Small intestine (tissue), 7 donors: ENCODE measurements around the gene LRP1B. TPM values are rescaled to one million over a fixed set of nuclear protein-coding genes. Genes with fewer than 3 reads are reported as not detected.

Experiments used
- DNase-seq, 2 donors: peaks; one replicate each; pipeline versions ENCODE4 v3.0.0 to v3.0.0-alpha.2; 2013
- FAIRE-seq: peaks from 2 replicates; lab custom pipeline; 2012; peaks lifted over from hg19 to GRCh38; lab: Jason Lieb, UNC
- H3K27ac ChIP-seq, 3 donors: one replicate each; pipeline ENCODE4 v1.5.1; 2013; ENCODE audit warnings: low read length in 2 of 3, mild to moderate bottlenecking in 2 of 3, control low read depth in 1 of 3, inconsistent platforms in 1 of 3, low read depth in 1 of 3, moderate library complexity in 1 of 3
- H3K27me3 ChIP-seq, 3 donors: one replicate each; pipeline ENCODE4 v1.6.1; 2013; ENCODE audit warnings: low read length in 3 of 3, inconsistent platforms in 1 of 3; ENCODE audit not compliant: control insufficient read depth in 3 of 3, insufficient read depth in 3 of 3
- H3K36me3 ChIP-seq, 3 donors: one replicate each; pipeline ENCODE4 v1.6.1; 2013; ENCODE audit warnings: low read length in 3 of 3, inconsistent platforms in 1 of 3, low read depth in 1 of 3, mild to moderate bottlenecking in 1 of 3, moderate library complexity in 1 of 3; ENCODE audit not compliant: control insufficient read depth in 3 of 3, insufficient read depth in 2 of 3
- H3K4me1 ChIP-seq, 3 donors: one replicate each; pipeline ENCODE4 v1.6.1; 2013; ENCODE audit warnings: low read length in 2 of 3, inconsistent platforms in 1 of 3, low read depth in 1 of 3, mild to moderate bottlenecking in 1 of 3, moderate library complexity in 1 of 3; ENCODE audit not compliant: control insufficient read depth in 3 of 3, insufficient read depth in 2 of 3
- H3K4me3 ChIP-seq, 3 donors: one replicate each; pipeline ENCODE4 v1.5.1; 2013; ENCODE audit warnings: low read length in 3 of 3, control low read depth in 1 of 3, inconsistent platforms in 1 of 3, low read depth in 1 of 3, mild to moderate bottlenecking in 1 of 3, moderate library complexity in 1 of 3
- H3K9me3 ChIP-seq, 2 donors: one replicate each; pipeline ENCODE4 v1.6.1; 2013; ENCODE audit warnings: low read depth in 1 of 2, low read length in 1 of 2; ENCODE audit not compliant: control insufficient read depth in 2 of 2, insufficient read depth in 1 of 2
- WGBS, 3 donors: extraction: QIAGEN DNeasy Blood & Tissue Kit; methylation state at CpG; one replicate each; pipeline ENCODE4 v1.1.7; 2013; 5-methylcytosine and 5-hydroxymethylcytosine counted together
- polyA plus RNA-seq, 4 donors: library from polyadenylated mRNA; stranded (reverse) in 3 of 4; unstranded in 1 of 4; fragments of 200-250 nt in 3 of 4; fragments of 120-200 nt in 1 of 4; gene quantifications; one replicate each; pipeline versions ENCODE4 v1.2.1 to v1.2.3, GENCODE V29; 2013
- donor health status: healthy with polysubstance abuse.
- donor health status: control.
- donor health status: control.
- donor health status: Bipolar disorder and iron deficiency.
- donor health status: healthy.

Gene LRP1B
- polyA plus RNA-seq, 4 donors = 0.07 to 0.64 TPM; not detected in 2

DNA sequence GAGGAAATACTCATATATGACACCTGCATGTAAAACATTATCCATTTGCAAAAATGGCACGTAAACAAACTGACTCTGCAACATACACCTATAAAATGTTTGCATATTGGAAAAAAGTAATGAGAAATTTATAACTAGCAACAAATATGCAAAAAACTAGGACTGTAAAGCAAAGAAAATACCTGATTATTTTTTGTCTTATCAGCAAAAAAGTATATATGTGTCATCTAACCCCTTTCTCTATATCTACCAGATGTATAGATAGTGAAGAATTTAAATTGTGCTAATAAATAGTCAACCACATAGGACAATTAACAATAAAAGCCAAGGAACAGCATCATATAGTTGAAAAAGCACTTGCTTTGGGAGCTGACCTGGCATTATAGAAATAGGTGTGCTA is 543.8 kb downstream of the LRP1B start:
- DNase-seq (no peak), FAIRE-seq (no peak)
- H3K9me3 ChIP-seq = peaks cover 0 to 2% of the 10 kb centered on the region in 2 donors
- no peaks in the 10 kb centered on the region for H3K27me3 ChIP-seq
- no peaks in the 10 kb centered on the region for H3K36me3 ChIP-seq
- WGBS, 3 donors = 93 to 95% (median 94%) methylated on average over 1 of the region's 1 CpG
- no peak overlapping the region for H3K27ac ChIP-seq
- H3K4me1 ChIP-seq = no peaks in the 10 kb centered on the region
- H3K4me3 ChIP-seq = no peak overlapping the region

DNA sequence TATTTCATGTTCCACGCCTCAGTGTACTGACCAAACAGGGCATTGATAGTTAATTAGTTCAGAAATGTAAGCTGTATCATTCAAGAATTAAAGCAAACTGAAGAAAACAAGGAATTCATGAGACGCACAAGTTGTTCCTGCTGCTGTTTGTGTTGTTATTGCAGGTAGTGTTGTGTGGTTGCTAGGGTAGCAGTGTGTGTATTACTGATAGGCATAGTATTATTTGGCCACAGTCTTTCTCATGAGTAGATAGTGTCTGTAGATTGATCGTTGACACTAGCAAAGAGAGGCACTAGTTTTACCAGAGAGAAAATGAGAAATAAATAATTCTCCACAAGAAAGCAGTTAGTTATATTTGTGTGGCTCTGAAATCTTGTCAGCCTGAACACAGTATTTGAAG is 548.6 kb downstream of the LRP1B start:
- no peaks in the 10 kb centered on the region for H3K9me3 ChIP-seq
- DNase-seq (peak in 1 of 2 donors; percentile 32), FAIRE-seq (no peak)
- H3K27ac ChIP-seq = no peak overlapping the region
- H3K4me1 ChIP-seq = no peaks in the 10 kb centered on the region
- H3K36me3 ChIP-seq = no peaks in the 10 kb centered on the region
- WGBS, 3 donors = 23 to 72% (median 30%) methylated on average over 3 of the region's 3 CpGs
- no peak overlapping the region for H3K4me3 ChIP-seq
- no peaks in the 10 kb centered on the region for H3K27me3 ChIP-seq

- 72 to 86% (median 81%) methylated on average over 5 of the region's 5 CpGs for WGBS, 3 donors
- FAIRE-seq = no peak
- no peaks in the 10 kb centered on the region for H3K9me3 ChIP-seq
- no peak for DNase-seq
- no peak overlapping the region for H3K27ac ChIP-seq
- no peaks in the 10 kb centered on the region for H3K27me3 ChIP-seq
- H3K4me3 ChIP-seq = no peak overlapping the region
- no peaks in the 10 kb centered on the region for H3K4me1 ChIP-seq
- H3K36me3 ChIP-seq = no peaks in the 10 kb centered on the region
Observed at GRCh38 chr2:141579071-141579470, 551.7 kb downstream of the LRP1B start.

GRCh38 chr2:141570474-141571131 is 560.2 kb downstream of the LRP1B start:
- DNase-seq (no peak), FAIRE-seq (no peak)

DNA sequence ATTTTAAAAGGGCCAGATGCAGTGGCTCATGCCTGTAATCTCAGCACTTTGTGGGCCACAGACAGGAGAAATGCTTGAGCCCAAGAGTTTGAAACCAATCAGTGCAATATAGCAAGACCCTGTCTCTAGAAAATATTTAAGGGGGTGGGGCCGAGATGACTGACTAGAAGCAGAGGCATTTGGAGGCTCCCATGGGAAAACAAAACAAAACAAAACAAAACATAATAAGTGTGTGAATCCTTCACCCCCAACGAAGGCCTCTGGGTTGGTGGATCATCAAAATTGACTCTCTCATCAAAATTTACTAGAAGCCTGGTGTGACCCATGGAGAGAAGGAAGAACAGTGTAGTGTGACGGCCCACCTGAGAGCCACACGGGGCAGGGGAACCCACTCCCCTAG is 560.9 kb downstream of the LRP1B start:
- no peaks in the 10 kb centered on the region for H3K9me3 ChIP-seq
- H3K36me3 ChIP-seq = no peaks in the 10 kb centered on the region
- no peak overlapping the region for H3K27ac ChIP-seq
- H3K4me1 ChIP-seq = no peaks in the 10 kb centered on the region
- H3K4me3 ChIP-seq = no peak overlapping the region
- no peaks in the 10 kb centered on the region for H3K27me3 ChIP-seq
- 70 to 75% (median 74%) methylated on average over 4 of the region's 4 CpGs for WGBS, 3 donors
- DNase-seq (no peak), FAIRE-seq (no peak)

More at GRCh38 chr2:141570474-141571131, 560.2 kb downstream of the LRP1B start:
- Histone ChIP-seq H3K27me3 (no peaks in the 10 kb centered on the region), H3K9me3 (no peaks in the 10 kb centered on the region), H3K27ac (no peak overlapping the region), H3K4me1 (no peaks in the 10 kb centered on the region), H3K4me3 (no peak overlapping the region), H3K36me3 (no peaks in the 10 kb centered on the region)
- WGBS, 3 donors = 47 to 67% (median 56%) methylated on average over 9 to 10 of the region's 10 CpGs

- H3K9me3 ChIP-seq = no peaks in the 10 kb centered on the region
- no peaks in the 10 kb centered on the region for H3K27me3 ChIP-seq
- no peaks in the 10 kb centered on the region for H3K36me3 ChIP-seq
- WGBS, 3 donors = 88 to 93% (median 92%) methylated on average over 3 of the region's 3 CpGs
- no peak for DNase-seq
- no peak overlapping the region for H3K27ac ChIP-seq
- no peak overlapping the region for H3K4me3 ChIP-seq
- H3K4me1 ChIP-seq = no peaks in the 10 kb centered on the region
- FAIRE-seq = no peak
Observed at GRCh38 chr2:141565597-141565996, 565.2 kb downstream of the LRP1B start.

DNA sequence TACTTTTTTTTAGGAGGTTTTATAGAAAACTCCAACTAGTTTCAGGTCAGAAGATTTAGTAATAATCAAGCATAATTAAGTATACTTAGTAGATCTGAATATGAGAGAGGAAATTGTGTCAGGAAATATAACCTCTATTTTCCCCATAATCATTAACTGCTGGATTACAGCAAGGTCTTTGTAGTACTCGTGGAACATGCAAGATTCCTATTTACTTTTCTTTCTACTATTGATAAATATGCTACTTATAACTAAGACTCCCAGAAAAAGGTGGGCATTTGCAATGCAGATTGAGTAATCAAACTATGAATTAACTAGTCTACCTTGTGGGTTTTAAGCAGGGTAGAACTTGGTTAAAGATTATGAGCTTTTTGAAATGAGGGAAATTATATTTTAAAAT is 570.1 kb downstream of the LRP1B start:
- FAIRE-seq = no peak
- no peaks in the 10 kb centered on the region for H3K9me3 ChIP-seq
- no peak for DNase-seq
- H3K4me1 ChIP-seq = no peaks in the 10 kb centered on the region
- H3K27me3 ChIP-seq = no peaks in the 10 kb centered on the region
- 2 to 28% (median 24%) methylated on average over 1 of the region's 1 CpG for WGBS, 3 donors
- H3K27ac ChIP-seq = no peak overlapping the region
- H3K36me3 ChIP-seq = no peaks in the 10 kb centered on the region
- H3K4me3 ChIP-seq = no peak overlapping the region

GRCh38 chr2:141557329-141558095 is 573.3 kb downstream of the LRP1B start:
- H3K4me3 ChIP-seq = no peak overlapping the region
- WGBS, 3 donors = 71 to 85% (median 80%) methylated on average over 4 of the region's 4 CpGs
- DNase-seq (no peak), FAIRE-seq (no peak)
- H3K9me3 ChIP-seq = no peaks in the 10 kb centered on the region
- H3K4me1 ChIP-seq = no peaks in the 10 kb centered on the region
- H3K27ac ChIP-seq = no peak overlapping the region
- H3K36me3 ChIP-seq = no peaks in the 10 kb centered on the region
- no peaks in the 10 kb centered on the region for H3K27me3 ChIP-seq
